HG02798 (cell line): Measurements from ENCODE around the gene NREP.
"Not testable (repeated sequence)": the region's sequence is repeated elsewhere in the genome, so short reads cannot be mapped to it uniquely, and the experiment has no call there.

Experiments
- ATAC-seq: cut with Tn5 transposase; IDR thresholded peaks from one replicate; pipeline ENCODE4 v1.9.1; 2021; ENCODE audit warnings: mild to moderate bottlenecking; ENCODE audit not compliant: unreplicated experiment, poor library complexity

NREP gene

DNA sequence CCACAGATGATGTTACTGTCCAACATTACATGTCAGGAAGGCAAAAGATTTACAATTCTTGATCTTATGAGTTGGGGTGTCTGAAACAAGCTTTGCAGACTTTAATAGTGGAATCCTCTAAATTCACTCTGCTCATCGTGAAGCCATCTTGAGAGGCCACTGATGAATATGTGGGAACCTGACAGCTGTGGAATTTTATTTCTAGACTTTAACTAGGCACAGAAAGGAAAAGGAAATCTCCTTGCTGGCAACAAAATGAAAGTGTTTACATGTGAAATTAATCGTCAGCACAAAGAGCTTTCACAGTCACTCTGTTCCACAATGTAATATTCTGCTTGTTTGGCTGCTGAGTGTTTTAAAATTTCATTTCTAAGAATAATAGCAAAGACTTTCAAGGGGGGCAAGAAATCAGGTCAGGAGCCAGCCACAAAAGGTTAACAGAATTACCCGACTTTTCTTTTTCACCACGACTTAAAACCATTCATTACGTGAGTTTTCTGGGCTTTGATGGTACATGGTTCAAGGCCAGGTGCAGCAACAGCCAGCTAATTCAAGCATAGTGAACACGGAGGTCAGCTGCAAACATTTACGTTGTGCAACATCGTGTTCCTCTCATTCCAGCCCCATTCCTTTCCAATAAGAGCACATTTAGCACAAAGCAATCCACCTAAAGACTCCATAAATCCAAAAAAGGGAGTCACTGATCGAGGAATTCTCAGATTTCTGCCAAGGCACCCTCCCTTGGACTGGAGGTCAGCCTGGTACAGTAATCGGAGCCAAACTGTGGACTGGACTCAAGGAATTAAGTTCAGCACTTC lies 14.6 kb downstream of the NREP start:
- ATAC-seq = no peak

DNA sequence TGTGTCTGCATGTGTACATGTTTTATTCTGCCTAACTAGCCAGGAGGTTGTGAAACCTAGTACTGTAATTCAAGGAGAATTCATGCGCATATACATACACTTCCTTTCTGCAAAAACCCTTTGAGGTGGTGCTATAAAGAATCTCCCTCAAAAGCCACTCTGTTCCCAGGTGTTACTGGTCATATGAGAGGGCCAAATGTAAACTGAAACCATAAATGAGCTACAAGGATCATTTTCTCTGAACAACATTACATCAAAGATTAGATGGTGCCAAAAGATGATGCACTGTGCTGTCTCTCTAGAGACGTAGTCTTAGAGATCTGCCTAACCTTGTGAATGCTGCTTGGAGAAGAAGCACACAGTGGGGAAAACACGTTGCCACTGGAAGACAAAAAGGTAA lies 15.7 kb downstream of the NREP start:
- ATAC-seq = peak; percentile 47

GRCh38 chr5:111739416-111739815 lies 17.6 kb downstream of the NREP start:
- no peak for ATAC-seq

- ATAC-seq = no peak
These were observed 18.9 kb downstream of the NREP start for GRCh38 chr5:111738118-111738517.

DNA sequence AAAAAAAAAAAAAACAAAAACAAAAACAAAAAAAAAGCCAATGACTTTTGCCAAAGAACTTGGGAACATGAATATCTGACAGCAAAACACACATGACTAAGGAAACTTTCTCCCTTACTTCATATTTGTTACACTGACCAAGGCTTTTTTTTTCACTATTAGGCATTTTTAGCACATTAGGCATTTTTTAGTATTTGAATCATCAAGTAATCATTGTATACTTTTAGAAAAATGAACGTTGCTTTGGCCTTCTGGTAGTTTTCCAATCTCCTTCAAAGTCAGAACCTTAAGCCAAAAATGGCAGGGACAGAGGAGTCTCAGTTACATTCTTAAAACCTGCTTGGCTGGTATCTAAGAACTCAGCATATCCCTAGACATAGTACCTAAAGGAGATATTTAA lies 19.3 kb downstream of the NREP start:
- no peak for ATAC-seq

- ATAC-seq = no peak
These were observed 21.3 kb downstream of the NREP start for GRCh38 chr5:111735583-111736270.

GRCh38 chr5:111734597-111734996 lies 22.4 kb downstream of the NREP start:
- no peak for ATAC-seq

- no peak for ATAC-seq
These were observed 23.0 kb downstream of the NREP start for GRCh38 chr5:111734013-111734412.

GRCh38 chr5:111733571-111733970 lies 23.4 kb downstream of the NREP start:
- no peak for ATAC-seq

DNA sequence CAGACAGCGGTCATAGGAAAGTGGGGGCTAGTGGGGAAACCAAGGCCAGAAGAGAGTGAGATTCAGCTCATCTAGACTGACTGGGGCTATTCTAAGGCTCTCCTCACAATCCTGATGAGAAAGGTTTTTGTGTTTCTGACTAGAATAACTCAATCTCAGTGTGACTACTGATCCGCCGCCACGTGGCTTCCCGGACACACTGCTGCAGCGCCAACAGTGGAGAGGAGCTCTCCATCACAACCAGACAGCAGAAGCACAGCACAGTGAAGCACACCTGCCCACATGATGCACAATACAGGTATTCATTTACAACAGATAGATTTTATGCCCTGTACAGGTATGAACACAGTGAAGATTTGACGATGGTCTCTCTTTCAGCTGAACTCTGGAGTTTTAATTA lies 25.4 kb downstream of the NREP start:
- no peak for ATAC-seq

DNA sequence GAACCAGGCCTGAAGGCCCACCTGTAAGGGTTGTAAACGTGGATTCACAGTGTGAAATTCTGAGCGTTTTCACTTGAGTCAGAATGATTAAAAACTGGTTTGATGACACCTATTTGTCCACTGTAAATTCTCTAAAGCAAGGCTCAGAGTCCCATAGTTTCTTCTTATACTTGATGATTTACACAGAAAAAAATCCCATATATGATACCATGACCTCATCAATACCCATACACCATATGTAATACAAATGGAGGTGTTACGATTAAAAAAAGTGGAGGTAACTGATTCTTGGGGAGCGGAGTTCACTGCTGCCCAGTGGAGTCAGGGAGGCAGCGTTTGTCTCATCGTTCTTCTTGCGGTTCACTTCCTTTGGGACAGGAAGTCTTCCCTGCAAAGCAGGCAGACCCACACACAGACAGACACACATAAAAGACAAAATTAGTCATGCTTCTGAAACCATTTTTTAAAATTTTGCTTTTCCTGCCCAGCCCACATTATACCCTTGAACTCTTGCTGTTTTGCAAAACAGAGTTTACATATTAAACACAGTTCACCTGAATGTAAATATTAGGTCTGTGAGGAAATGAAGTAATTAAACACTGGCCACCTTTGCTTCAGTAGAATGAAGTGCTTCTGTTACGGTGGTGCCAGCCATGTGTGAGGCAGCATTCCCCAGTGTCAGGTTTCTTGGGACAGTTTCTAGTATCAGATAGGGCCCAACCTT lies 26.2 kb downstream of the NREP start:
- ATAC-seq = no peak

GRCh38 chr5:111728941-111729340 lies 28.1 kb downstream of the NREP start:
- no peak for ATAC-seq

- no peak for ATAC-seq
These were observed 30.0 kb downstream of the NREP start for GRCh38 chr5:111726986-111727385.

DNA sequence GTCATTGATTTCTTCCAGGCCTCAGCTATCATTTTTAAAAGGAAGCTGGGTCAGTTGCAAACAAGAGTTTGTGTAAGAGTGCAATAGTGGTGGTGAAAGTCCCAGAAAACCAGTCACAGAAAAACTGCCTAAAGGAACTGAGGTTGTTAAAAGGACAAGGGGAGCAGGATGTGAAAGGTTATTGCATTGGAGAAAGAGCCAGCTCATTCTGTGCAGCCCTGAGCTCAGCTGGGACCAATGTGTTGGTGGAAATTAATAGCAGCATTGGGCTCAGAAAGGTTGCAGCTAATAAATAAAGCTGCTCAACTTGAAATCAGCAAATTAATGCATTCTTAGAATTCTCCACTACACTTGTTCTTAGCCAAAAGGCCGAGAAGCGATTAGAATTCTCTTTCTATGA lies 34.9 kb downstream of the NREP start:
- ATAC-seq = no peak

DNA sequence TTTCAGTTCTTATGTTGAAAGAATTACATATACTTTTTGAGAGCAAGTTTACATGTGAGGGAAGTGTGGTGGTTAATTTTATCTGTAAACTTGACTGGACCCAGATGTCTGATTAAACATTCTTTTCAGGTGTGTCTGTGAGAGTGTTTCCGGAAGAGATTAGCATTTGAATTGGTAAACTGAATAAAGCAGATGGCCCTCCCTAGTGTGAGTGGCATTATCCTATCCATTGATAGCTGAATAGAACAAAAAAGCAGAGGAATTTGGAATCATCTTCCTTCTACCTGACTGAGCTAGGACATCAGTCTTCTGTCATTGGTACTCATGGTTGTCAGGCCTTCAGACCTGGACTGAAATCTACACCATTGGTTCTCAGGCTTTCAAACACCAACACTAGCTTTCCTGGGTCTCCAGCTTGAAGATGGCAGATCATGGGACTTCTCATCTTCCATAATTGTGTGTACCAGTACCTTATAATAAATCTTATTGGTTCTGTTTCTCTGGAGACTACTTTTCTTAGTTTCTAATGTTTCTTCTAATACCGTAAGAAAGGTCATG lies 36.6 kb downstream of the NREP start:
- ATAC-seq = no peak

DNA sequence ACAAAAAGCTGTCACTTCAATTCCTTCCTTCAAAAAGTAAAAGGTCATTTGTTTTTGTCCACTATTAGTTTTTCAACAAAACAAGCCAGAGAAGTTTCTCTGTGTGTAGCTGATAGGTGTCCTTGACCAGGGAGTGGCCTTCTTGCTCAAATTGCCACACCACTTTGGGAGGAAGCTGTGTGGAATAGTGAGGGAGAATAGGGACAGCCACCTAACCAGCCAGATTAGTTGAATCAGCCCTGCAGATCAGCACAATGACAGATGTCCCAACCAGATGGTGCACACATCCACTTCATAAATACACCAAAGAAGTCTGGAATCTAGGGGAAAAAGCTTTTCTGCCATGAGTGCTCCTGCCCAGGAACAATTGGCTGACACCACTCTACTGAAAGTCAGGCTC lies 37.2 kb downstream of the NREP start:
- no peak for ATAC-seq

GRCh38 chr5:111716789-111717188 lies 40.2 kb downstream of the NREP start:
- not testable (repeated sequence) for ATAC-seq

- ATAC-seq = no peak
These were observed 49.3 kb downstream of the NREP start for GRCh38 chr5:111707630-111708164.

GRCh38 chr5:111706345-111706744 lies 50.6 kb downstream of the NREP start:
- ATAC-seq = no peak

DNA sequence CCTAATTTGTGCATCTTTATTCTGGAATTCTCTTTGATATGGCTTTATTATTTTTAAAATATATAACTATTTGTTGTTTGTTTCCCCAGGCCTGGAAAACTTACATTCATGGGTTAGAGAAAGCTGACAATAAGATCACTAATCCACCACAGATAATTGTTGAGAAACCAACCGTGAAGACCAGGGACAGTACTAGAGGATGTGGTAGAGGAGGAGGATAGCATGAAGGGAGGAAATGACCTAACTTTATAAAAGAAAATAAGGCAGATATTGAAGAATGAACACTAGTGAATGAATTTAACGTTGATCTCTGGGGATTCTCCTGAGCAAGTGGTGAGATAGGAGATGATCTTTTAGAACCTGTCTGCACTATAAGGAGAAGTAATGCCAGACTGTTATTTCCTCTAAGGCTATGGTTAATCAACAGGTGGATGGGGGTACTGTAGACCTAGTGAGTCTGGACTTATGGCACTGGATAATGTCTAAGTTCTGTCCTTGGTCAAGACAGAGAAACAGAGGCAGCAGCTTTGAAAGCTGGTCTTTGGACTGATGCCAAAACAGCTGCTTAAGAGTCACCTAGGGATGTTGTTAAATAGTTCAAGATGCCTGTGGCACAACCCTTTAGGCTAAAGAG lies 52.4 kb downstream of the NREP start:
- no peak for ATAC-seq
